Measurements from ENCODE around the gene SDCCAG8. TPM values are rescaled to one million over a fixed set of nuclear protein-coding genes. Genes with fewer than 3 reads are reported as not detected.

SDCCAG8 gene
- polyA plus RNA-seq, 3 donors: 33.2 to 34.4 (median 33.4) TPM

GRCh38 chr1:243246916-243247315, 8.9 kb upstream of the SDCCAG8 start:
- H3K4me3 ChIP-seq (replicated peaks in 1 of 3; ENCODE audit: low read depth in 2 of 3, low read length in 3 of 3): peak overlapping the region in 1 of 3 experiments; percentile 37

GRCh38 chr1:243247901-243248300, 7.9 kb upstream of the SDCCAG8 start:
- no peak overlapping the region for H2AFZ ChIP-seq (ENCODE audit: insufficient read depth, low read depth, low read length, poor library complexity, severe bottlenecking)
- Mint-ChIP-seq H3K27ac (peak overlapping the region; percentile 12 to 83 (median 60)), H3K9me3 (peaks cover 0 to 3% (median 0%) of the 10 kb centered on the region in 7 donors), H3K36me3 (peaks cover 11 to 14% of the 10 kb centered on the region in 2 donors), H3K4me1 (peaks cover 67% of the 10 kb centered on the region), H3K27me3 (ENCODE audit: low read depth in 3 of 3) (no peaks in the 10 kb centered on the region), H3K4me3 (no peak overlapping the region)
- no peak overlapping the region for H3K4me3 ChIP-seq (replicated peaks in 1 of 3; ENCODE audit: low read depth in 2 of 3, low read length in 3 of 3)
- peaks cover 99% of the 10 kb centered on the region for H3K79me2 ChIP-seq (ENCODE audit: insufficient read depth, low read length)
- H3K36me3 ChIP-seq (replicated peaks in 1 of 2; ENCODE audit: control insufficient read depth in 1 of 2, insufficient read depth in 2 of 2, low read length in 2 of 2): peaks cover 0 to 1% of the 10 kb centered on the region in 2 donors
- H3K27me3 ChIP-seq (ENCODE audit: control insufficient read depth in 2 of 2, insufficient read depth in 2 of 2, low read length in 2 of 2): no peaks in the 10 kb centered on the region
- intact Hi-C loops (cut with micrococcal nuclease): no loop called here
- H3K4me2 ChIP-seq (replicated peaks; ENCODE audit: extremely low read depth, low read length, poor library complexity, severe bottlenecking): no peak overlapping the region
- DNase-seq: no peak
- H3K9me3 ChIP-seq (replicated peaks in 1 of 2; ENCODE audit: control insufficient read depth in 1 of 2, insufficient read depth in 1 of 2, low read length in 2 of 2): no peaks in the 10 kb centered on the region
- no peak overlapping the region for H3K9ac ChIP-seq (ENCODE audit: insufficient read depth, low read length, poor library complexity, severe bottlenecking)
- H3K27ac ChIP-seq (ENCODE audit: low read depth in 1 of 2, low read length in 2 of 2): peak overlapping the region in 1 of 2 donors; percentile 56
- no peak for TF ChIP-seq CTCF (IDR thresholded peaks at IDR 0.05)
- 70% methylated on average over 2 of the region's 3 CpGs for WGBS (ENCODE audit: insufficient coverage)
- H4K20me1 ChIP-seq (ENCODE audit: insufficient read depth, low read length): peaks cover 5% of the 10 kb centered on the region
- peaks cover 42 to 67% of the 10 kb centered on the region in 2 donors for H3K4me1 ChIP-seq (ENCODE audit: control insufficient read depth in 1 of 2, insufficient read depth in 2 of 2, low read length in 2 of 2)

More at GRCh38 chr1:243246916-243247315, 8.9 kb upstream of the SDCCAG8 start:
- Mint-ChIP-seq H3K36me3 (peaks cover 18 to 19% of the 10 kb centered on the region in 2 donors), H3K4me3 (peak overlapping the region; percentile 49 to 55), H3K9me3 (peaks cover 0 to 5% (median 0%) of the 10 kb centered on the region in 7 donors), H3K27me3 (ENCODE audit: low read depth in 3 of 3) (no peaks in the 10 kb centered on the region), H3K4me1 (peaks cover 62% of the 10 kb centered on the region), H3K27ac (peak overlapping the region; percentile 60 to 91 (median 81))
- Histone ChIP-seq H3K9ac (ENCODE audit: insufficient read depth, low read length, poor library complexity, severe bottlenecking) (no peak overlapping the region), H3K9me3 (replicated peaks in 1 of 2; ENCODE audit: control insufficient read depth in 1 of 2, insufficient read depth in 1 of 2, low read length in 2 of 2) (no peaks in the 10 kb centered on the region), H3K79me2 (ENCODE audit: insufficient read depth, low read length) (peaks cover 99% of the 10 kb centered on the region), H3K4me2 (replicated peaks; ENCODE audit: extremely low read depth, low read length, poor library complexity, severe bottlenecking) (peak overlapping the region; percentile 37), H3K36me3 (replicated peaks in 1 of 2; ENCODE audit: control insufficient read depth in 1 of 2, insufficient read depth in 2 of 2, low read length in 2 of 2) (peaks cover 0 to 3% of the 10 kb centered on the region in 2 donors), H3K27me3 (ENCODE audit: control insufficient read depth in 2 of 2, insufficient read depth in 2 of 2, low read length in 2 of 2) (no peaks in the 10 kb centered on the region), H2AFZ (ENCODE audit: insufficient read depth, low read depth, low read length, poor library complexity, severe bottlenecking) (no peak overlapping the region), H3K4me1 (ENCODE audit: control insufficient read depth in 1 of 2, insufficient read depth in 2 of 2, low read length in 2 of 2) (peaks cover 42 to 58% of the 10 kb centered on the region in 2 donors), H4K20me1 (ENCODE audit: insufficient read depth, low read length) (peaks cover 4% of the 10 kb centered on the region), H3K27ac (ENCODE audit: low read depth in 1 of 2, low read length in 2 of 2) (peak overlapping the region; percentile 60 to 73)
- TF ChIP-seq CTCF (IDR thresholded peaks at IDR 0.05): no peak
- intact Hi-C loops (cut with micrococcal nuclease): no loop called here
- DNase-seq: peak; percentile 61 to 76 (median 70)
- 11% methylated on average over 1 of the region's 1 CpG for WGBS (ENCODE audit: insufficient coverage)

Data from CD14-positive monocyte (primary cell).